PC-3 (cell line): ENCODE results near the gene ARFIP1.

Source experiments
- CTCF ChIP-seq: fragments of 300-600 bp; sonication (generic); conservative IDR thresholded peaks from 2 replicates; pipeline ENCODE4 v1.5.1; 2017; ENCODE audit warnings: antibody characterized with exemption, low read depth, mild to moderate bottlenecking, low read length
- EZH2 ChIP-seq: fragments of 300-600 bp; sonication (generic); IDR thresholded peaks from one replicate; pipeline ENCODE4 v1.6.1; 2017; ENCODE audit warnings: antibody characterized with exemption, mild to moderate bottlenecking, low read length; ENCODE audit not compliant: unreplicated experiment

DNA sequence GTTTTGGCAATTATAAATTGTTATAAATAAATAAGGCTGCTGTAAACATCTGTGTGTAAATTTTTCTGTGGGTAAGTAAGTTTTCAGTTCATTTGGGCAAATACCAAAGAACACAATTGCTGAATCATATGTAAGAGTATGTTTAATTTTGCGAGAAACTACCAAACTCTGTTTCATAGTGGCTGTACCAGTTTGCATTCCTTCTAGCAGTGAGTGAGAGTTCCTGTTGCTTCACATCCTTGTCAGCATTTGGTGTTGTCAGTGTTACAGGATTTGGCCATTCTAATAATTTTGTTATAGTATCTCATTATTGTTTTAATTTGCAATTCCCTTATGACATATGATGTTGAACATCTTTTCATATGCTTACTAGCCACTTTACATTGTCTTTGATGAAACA lies 48.4 kb downstream of the ARFIP1 start:
- TF ChIP-seq EZH2 = no peak
- TF ChIP-seq CTCF = no peak
